ENCODE measurements around the gene NLRP9.

NLRP9 gene

DNA sequence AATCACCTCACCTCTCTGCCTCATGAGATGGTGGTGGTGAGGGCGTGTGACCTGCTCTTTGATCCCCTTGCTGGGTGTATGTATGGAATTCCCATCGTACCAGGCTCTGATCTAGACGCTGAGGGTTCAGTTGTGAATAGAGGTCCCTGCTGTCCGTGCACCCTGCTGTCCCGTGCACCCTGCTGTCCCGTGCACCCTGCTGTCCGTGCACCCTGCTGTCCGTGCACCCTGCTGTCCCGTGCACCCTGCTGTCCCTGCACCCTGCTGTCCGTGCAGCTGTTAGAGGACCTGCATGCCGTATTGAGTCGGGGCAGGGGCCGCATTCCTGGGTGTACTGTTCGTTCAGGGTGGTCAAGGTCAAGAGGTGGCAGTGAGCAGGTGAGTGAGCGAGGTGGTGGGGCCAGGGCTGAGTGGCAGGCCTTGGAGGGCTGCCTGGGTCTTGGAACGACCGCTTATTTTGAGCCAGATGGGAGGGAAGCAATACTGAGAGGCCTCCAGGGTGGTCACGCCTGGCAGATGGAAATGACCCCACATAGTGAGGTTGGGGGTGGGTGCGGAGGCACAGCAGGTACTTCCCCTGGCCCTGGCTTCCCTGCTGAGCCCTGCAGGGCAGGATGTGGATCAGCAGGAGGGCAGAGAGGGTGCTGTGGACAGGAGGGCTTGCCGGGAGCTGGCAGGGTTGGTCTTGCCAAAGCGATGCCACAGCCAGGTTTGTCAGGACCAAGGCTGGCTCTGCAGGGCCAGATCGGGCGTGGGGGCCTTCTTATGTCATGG, 67.7 kb downstream of the NLRP9 start:
- DNase-seq = no peak

DNA sequence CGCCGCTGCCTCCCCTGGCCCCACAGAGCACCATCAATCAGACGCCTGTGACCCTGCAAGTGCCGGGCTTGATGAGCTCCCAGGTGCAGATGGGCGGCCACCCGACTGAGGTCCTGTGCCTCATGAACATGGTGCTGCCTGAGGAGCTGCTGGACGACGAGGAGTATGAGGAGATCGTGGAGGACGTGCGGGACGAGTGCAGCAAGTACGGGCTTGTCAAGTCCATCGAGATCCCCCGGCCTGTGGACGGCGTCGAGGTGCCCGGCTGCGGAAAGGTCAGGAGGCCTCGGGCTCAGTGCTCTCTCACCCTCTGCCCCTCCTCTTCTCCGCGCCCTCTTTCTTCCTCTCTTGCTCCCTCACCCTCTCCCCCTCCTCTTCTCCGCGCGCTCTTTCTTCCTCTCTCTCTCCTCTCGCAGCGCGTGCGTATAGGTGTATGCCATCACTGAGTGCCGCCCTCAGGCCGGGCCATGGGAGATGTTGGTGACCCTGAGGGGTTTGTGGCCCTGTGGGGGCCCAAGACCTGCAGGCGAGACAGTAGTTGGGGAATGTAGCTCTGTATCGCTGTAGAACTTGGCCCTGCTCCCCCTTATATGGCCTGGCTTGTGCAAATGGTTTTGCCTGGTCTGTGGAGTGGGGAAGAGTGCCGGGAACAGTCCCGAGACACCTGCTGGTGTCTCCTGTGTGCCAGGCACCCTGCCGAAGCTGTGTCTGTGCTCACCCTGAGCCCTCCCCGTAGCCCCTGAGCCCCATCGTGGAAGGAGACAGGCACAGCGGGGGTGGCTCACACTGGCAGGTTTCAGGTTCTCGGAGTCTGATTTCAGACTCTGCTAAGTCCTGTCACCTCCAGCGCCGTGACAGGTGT, 68.6 kb downstream of the NLRP9 start:
- no peak for DNase-seq

DNA sequence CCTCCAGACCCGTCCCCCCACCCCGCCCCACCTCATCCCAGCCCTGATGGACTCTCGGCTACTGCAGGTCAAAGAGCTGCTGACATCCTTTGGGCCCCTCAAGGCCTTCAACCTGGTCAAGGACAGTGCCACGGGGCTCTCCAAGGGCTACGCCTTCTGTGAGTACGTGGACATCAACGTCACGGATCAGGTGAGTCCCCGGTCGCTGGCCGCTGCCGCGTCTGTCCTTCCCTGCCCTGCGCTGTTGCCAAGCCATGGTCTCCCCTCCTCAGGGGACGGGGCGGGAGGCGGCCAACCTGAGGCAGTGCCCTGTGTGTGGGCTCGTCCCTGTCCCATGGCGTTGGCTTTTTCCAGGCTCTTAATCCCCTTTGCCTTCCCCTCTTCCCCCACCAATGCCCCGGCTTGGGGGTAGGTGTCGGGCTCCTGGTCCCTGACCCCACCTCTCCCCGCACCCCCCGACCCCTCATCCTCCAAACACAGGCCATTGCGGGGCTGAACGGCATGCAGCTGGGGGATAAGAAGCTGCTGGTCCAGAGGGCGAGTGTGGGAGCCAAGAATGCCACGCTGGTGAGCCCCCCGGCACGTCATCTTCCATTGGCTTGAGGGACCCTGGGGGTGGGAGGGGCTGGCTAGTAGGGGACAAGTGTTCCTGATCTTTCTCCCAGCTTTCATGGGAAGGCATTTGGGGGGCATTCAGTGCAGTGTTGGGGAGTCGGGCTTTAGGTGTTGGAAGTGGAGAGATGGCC, 69.4 kb downstream of the NLRP9 start:
- no peak for DNase-seq

DNA sequence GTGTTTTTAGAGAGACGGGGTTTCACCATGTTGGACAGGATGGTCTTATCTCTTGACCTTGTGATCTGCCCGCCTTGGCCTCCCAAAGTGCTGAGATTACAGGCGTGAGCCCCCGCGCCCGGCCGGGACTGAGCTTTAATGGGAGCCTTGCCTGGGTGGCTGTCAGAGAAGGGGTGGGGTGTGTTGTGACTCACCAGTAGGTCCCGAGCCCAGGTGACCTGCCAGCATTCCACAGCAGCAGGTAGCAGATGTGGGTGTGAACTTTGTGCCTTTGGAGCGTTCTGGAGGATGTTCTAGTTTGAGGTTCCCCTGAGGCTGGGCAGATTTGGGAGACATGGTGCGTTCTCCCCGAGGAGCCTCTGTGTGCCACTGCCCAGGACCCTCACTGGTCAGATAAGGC, 70.2 kb downstream of the NLRP9 start:
- no peak for DNase-seq

DNA sequence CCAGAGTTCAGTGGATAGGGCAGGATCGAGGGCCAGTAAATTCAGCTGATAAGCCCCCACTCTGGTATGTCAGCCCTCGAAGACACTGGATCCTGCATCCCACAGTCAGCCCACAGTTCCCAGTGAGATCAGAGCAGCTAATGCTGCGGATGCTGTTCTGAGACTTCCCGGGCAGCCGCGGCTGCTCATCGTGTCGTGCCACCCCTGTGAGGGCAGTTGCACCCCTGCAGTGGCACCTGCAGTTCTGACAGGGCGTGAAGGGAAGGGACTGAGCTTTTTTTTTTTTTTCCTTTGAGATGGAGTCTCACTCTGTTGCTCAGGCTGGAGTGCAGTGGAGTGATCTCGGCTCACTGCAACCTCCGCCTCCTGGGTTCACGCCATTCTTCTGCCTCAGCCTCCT, 70.7 kb downstream of the NLRP9 start:
- no peak for DNase-seq

DNA sequence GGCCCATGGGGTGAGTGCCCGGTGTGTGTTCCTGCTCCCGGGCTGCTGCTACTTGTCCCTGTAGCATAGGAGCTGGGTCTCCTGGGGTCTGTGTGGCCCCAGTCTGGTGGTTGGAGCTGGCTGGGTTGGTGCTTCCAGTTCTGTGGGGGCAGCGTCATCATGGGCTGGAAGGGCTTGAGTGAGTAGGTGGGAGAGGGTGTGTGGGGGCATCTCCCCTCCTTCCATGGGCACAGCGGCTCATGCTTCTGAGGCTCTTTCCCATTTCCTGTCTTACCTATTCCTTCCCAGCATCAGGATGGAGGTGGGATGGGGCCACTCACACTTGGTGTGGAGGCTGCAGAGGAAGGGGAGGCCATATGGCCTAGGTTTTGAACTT, 71.2 kb downstream of the NLRP9 start:
- DNase-seq = no peak

DNA sequence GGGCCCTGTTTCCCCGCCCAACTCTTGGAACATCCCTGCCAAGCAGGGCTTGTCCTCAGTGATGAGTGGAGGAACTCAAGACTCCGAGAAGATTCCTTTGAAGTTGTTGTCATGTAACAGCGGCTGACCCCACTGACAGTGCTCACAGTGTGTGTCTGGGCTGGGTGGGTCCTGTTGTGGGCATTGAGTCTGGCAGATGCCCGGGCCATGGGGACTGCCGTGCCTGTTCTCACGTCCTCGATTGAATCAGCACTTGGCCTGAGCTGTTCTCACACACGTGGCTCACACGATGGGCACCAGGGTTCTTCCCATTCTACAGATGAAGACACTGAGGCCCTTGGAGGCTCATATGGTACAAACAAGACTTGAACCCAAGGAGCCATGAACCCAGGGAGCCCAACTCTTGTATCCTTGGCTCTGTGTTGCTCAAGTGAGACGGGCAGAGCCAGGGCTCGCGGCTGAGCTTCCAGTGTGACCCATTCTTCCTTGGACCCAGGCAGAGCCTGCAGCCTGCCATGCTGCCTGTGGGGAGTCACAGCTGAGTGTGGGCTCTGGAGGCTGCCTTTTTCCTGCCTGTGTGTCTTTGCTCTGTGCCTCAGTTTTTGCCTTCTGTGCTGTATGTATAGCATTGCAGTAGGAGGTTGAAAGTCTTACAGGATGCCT, 71.7 kb downstream of the NLRP9 start:
- DNase-seq = no peak

DNA sequence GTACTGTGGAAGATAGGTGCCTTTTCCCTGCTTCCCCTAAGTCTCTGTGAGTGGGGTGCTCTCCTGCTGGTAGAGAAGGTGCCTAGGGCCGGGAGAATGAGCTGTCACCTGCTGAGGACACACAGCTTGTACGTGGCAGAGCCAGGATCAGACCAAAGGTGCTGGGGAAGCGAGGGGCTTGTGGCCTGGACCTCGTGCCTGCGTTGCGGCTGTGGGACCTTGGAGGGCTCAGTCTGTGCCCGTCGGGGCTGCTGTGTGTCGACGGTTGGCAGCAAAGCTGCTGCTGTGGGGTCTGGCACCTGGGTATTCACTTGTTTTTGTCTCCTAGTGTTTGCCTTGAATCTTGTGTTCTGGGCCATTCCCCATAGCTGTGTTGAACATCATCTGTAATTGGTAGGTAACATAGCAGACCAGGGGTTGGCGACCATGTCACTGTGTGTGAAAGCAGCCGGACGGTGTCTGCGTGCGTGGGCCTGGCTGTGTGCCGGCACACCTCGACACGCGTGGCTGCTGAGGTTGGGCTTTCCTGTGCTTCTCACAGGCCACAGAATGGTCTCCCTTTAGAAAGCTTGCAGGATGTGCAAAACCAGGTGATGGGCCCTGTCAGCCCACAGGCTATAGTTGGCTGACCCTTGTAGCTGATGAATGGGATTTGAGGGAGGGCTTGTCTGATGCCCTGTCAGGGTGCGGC, 74.2 kb downstream of the NLRP9 start:
- no peak for DNase-seq

DNA sequence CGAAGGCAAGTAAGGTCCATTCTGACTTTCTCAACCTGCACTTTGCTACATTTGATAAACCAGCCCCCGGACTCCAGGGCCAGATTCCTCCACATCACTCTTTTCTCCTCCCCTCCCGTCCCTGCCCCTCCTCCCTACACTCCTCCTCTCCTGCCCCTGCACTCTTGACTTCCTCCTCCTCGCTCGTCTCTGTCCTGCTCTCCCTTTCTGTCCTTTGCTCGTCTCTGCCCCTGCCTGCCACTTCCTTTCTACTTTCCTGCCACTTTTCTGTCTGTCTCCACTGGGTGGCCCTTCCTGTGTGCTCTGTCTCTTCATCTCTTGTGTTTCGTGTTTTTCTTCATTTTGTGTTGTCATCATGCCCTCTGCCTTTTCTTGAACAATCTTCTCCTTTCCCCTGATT, 76.4 kb downstream of the NLRP9 start:
- no peak for DNase-seq

DNA sequence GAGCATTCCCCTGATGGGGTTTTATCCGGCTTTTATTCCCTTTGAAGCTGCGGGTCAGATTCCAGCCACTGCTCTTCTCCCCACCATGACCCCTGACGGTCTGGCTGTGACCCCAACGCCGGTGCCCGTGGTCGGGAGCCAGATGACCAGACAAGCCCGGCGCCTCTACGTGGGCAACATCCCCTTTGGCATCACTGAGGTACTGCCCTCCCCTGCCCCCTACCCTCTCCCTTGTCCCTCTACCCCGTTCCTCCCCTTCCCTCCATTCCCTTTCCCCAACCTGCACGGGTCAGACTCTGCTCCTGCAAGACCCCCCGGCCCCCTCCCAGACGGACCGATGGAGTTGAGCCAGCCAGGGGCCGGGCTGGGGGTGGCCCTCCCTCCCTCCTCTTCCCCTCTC, 77.2 kb downstream of the NLRP9 start:
- DNase-seq = no peak

DNA sequence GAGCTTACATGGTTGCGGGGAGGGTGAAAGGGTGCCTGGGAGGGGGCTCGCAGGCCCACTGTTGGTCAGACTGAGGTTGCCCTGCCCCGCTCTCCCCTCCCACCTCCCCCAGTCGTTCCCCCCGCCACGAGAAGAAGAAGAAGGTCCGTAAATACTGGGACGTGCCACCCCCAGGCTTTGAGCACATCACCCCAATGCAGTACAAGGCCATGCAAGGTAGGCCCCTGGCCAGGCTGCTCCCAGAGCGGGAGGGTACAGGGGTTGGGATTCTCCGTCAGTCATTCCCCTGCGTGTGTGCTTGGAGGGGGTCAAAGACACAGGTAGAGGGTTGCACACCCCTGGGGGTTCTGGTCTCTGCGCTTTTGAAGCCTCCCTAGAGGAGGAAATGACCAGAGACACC, 77.8 kb downstream of the NLRP9 start:
- no peak for DNase-seq

DNA sequence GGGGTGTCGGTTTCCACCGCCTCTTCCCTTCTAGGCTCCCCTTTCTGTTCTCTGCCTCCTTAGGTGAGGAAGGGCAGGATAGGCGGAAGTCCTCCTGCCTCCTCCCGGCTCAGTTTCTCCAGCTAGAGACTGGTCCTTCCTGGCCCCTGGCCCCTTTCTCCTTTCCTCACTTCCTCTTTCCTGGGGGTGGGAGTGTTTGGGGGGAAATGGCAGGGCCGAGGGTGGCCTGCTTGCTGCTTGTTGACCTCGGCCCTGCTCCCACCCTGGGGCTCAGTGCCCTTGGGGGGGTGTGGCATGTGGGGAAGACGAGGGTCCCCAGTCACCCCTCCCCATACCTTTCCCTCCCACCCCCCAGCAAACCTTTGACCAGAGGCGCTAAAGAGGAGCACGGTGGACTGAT, 78.4 kb downstream of the NLRP9 start:
- DNase-seq = no peak

DNA sequence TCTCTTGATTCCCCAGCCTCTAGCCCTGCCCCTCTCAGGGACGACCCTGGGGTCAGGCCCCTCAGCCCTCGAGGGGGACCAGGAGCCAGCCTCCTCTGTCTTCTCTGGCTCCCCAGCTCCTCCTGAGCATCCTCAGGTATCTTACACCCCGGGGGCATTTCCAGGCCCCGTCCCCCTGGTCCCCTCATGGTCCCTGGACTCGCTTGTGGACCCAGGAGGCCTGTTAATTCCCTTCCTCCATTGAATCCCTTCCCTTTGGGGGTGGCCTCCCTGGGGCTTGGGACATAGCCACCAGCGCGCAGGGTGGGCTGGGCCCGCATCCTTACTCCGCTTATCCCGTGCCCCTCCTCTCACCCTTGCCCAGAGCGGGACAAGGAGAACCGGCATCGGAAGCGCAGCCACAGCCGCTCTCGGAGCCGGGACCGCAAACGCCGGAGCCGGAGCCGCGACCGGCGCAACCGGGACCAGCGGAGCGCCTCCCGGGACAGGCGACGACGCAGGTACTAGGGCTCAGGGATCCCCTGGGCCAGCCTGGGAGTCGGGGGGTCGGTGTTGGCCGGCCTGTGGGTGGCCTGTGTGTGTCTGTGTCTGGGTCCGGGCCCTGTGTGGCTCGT, 79.2 kb downstream of the NLRP9 start:
- DNase-seq = no peak
